HAP-1 (cell line): Measurements from ENCODE around the gene SERPINB13.

ENCODE experiments used
- DNase-seq, 2 experiments: peaks; one replicate each; pipeline ENCODE4 v3.0.0-alpha.2; 2016 to 2020; ENCODE audit warnings: low spot score in 2 of 2
- H3K27me3 ChIP-seq: fragments of 250-450 bp; sonication (Bioruptor Pico); 2 replicates; pipeline ENCODE4 v1.5.1; 2020; ENCODE audit warnings: low read depth, mild to moderate bottlenecking, moderate library complexity
- H3K36me3 ChIP-seq: fragments of 250-450 bp; sonication (Bioruptor Pico); replicated peaks from 2 replicates; pipeline ENCODE4 v1.5.1; 2020; ENCODE audit warnings: mild to moderate bottlenecking
- H3K4me1 ChIP-seq: fragments of 250-450 bp; sonication (Bioruptor Pico); 2 replicates; pipeline ENCODE4 v1.5.1; 2020; ENCODE audit warnings: mild to moderate bottlenecking
- H3K4me3 ChIP-seq: fragments of 250-450 bp; sonication (Bioruptor Pico); 2 replicates; pipeline ENCODE4 v1.5.1; 2020; ENCODE audit warnings: mild to moderate bottlenecking, moderate library complexity
- H3K9me3 ChIP-seq: fragments of 250-450 bp; sonication (Bioruptor Pico); 2 replicates; pipeline ENCODE4 v1.5.1; 2020; ENCODE audit warnings: mild to moderate bottlenecking, moderate library complexity
- in situ Hi-C: fragments of 300-500 bp; cut with MboI; formaldehyde crosslinking; loops from 3 replicates; pipeline ENCODE4 v1.14.3; 2020; ENCODE audit warnings: low sequenced_read_pairs, inconsistent platforms, mixed read lengths

Gene SERPINB13

DNA sequence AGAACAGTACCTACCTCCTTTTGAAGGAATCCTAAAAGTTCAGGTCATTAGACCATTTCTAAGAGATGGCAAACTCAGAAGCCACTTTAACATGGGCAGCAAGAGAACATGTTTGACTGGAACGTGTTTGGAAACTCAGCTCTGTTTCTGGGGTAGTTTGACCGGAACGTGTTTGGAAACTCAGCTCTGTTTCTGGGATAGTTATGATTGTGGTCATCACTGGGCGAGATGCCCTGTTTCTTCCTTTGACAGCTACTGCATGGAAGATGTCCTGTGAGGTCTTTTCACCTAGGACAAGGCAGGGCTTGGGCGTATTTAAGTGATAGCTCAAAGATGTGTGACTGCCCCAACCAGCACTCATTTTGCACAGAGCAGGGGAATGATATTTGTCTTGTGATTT, 19.9 kb upstream of the SERPINB13 start:
- Histone ChIP-seq H3K9me3 (no peaks in the 10 kb centered on the region), H3K4me1 (no peaks in the 10 kb centered on the region), H3K36me3 (no peaks in the 10 kb centered on the region), H3K4me3 (no peak overlapping the region), H3K27me3 (no peaks in the 10 kb centered on the region; the same call in 1 of the 2 replicates)
- in situ Hi-C loops = no loop called here
- DNase-seq = no peak

DNA sequence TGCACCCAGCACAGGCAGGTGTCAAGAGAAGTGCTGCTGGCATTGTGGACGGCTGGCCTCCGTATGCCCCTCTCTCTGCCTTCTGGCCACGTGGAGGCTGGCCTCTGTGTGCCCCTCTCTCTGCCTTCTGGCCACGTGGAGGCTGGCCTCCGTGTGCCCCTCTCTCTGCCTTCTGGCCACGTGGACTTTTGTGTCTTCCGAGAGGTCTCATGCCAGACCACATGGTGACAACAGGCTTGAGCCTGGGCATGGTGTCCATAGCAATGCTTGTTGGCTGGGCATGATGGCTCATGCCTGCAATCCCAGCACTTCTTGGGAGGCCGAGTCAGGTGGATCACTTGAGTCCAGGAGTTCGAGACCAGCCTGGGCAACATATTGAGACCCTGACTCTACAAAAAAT, 19.3 kb upstream of the SERPINB13 start:
- no peaks in the 10 kb centered on the region for H3K4me1 ChIP-seq
- H3K9me3 ChIP-seq = no peaks in the 10 kb centered on the region
- no peaks in the 10 kb centered on the region for H3K36me3 ChIP-seq
- no peak for DNase-seq
- H3K4me3 ChIP-seq = no peak overlapping the region
- H3K27me3 ChIP-seq = no peaks in the 10 kb centered on the region; the same call in 1 of the 2 replicates
- in situ Hi-C loops = no loop called here

DNA sequence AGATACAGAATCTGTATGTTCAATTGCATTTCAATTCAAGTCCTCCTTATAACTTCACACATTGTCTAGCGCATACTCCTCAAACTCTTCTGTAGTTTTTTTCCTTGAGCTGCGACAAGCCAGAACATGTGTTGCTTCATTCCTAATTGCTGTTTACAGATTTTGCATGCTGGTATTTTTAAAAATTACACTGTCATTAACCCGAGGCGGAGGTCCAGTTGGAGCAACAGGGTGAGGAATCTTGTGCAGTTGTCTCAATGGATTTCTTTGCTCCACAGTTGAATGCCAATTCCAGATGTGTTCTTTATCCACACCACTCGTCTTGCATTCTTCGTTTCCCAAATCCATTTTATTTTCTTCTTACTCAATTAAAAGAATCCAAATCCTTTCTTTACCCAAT, 16.4 kb upstream of the SERPINB13 start:
- H3K9me3 ChIP-seq = no peaks in the 10 kb centered on the region
- no peaks in the 10 kb centered on the region for H3K4me1 ChIP-seq
- H3K27me3 ChIP-seq = no peaks in the 10 kb centered on the region; the same call in 1 of the 2 replicates
- no peak for DNase-seq
- in situ Hi-C loops = no loop called here
- no peaks in the 10 kb centered on the region for H3K36me3 ChIP-seq
- H3K4me3 ChIP-seq = no peak overlapping the region

DNA sequence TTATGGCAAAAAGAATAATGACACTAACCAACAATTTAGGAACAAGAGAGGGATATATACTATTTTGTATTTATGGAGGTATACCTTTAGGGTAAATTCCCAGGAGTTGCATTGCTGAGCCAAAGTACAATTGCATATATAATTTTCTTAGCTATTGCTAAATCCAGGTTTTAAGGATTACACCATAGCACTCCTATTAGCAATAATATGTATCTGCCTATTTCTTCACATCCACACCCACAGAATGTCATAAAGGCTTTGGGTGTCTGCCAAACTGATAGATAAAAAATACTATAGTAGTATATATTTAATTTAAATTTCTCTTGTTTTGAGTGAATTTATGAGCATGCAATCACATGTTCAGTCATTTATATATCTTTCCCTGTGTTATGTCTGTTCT, 11.5 kb upstream of the SERPINB13 start:
- H3K27me3 ChIP-seq = no peaks in the 10 kb centered on the region; the same call in 1 of the 2 replicates
- no peak overlapping the region for H3K4me3 ChIP-seq
- DNase-seq = no peak
- no peaks in the 10 kb centered on the region for H3K9me3 ChIP-seq
- in situ Hi-C loops = no loop called here
- H3K36me3 ChIP-seq = no peaks in the 10 kb centered on the region
- no peaks in the 10 kb centered on the region for H3K4me1 ChIP-seq

DNA sequence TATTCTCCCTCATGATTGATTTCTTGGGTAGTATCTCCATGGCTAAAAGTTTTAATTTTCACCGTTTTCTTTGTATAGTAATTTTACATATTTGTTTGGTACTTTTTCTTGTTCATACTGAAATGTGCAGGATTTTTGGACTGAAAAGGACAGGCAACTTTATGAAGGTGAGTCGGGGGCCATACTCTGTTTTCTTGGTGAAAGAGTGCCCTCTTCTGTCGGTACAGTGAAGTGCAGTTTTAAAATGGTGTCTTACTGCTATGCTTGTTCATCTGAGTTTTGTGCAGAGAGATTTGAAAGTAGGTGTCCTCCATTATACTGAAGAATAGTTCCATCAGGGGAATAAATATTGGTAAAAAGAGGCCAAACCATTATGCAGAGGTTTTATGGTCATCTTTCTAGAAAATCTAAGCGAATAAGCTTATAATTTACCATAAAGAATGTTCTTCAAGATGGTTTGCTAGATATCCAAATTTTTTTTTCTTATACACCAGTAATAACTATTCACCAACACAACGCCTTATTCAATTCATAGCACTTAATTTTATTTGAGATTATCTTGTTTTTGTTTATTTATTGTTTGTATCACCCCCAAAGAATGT, 8.7 kb upstream of the SERPINB13 start:
- peak; percentile 64 to 67 for DNase-seq
- peaks cover 5% of the 10 kb centered on the region; the same call in 1 of the 2 replicates for H3K27me3 ChIP-seq
- in situ Hi-C loops = no loop called here

DNA sequence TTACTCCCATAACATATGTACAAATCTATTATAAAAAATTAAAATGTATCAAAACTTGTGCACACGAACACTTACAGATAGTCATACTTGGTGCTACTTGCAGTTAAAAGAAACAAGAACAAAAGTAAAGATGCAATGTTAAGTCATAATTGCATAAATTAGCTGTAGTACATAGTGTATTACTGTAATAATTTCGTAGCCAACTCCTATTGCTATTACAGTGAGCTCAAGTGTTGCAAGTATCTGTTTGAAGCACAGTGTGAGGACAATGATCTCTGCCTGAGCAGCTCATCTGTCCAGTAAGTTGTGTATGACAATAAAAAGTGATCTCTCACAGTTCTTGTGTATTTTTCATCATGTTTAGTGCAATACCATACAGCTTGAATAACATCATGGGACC, 7.5 kb upstream of the SERPINB13 start:
- H3K27me3 ChIP-seq = peaks cover 5% of the 10 kb centered on the region; the same call in 1 of the 2 replicates
- no peaks in the 10 kb centered on the region for H3K9me3 ChIP-seq
- H3K4me3 ChIP-seq = no peak overlapping the region
- in situ Hi-C loops = loop anchor here (10.0 kb wide), 1 partner anchor 65 kb away; no protein-coding TSS in a partner anchor
- no peak for DNase-seq
- H3K36me3 ChIP-seq = no peaks in the 10 kb centered on the region
- H3K4me1 ChIP-seq = no peaks in the 10 kb centered on the region

More for the DNA sequence above, 8.7 kb upstream of the SERPINB13 start:
- H3K4me1 ChIP-seq = no peaks in the 10 kb centered on the region
- H3K9me3 ChIP-seq = no peaks in the 10 kb centered on the region
- no peak overlapping the region for H3K4me3 ChIP-seq
- H3K36me3 ChIP-seq = no peaks in the 10 kb centered on the region

DNA sequence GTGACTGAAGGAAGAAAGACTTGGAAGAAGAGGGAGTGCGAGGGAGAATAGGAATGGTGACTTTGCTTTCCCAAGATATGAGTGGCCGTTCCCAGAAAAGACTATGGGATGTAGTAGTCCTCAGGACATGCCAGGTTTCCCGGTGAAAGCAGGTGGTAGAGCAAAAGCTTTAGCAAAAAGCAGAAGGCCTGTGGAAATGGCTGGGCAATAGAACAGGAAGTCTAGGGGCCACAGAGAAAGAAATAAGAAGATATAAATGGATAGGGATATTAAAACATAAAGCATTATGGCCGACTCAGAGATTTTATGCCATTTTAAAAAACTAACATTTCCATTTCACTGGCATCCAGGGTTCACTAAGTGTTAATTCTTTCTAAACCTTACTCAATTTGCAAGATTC, 1.2 kb upstream of the SERPINB13 start:
- H3K4me1 ChIP-seq = no peaks in the 10 kb centered on the region; the same call in 1 of the 2 replicates
- H3K9me3 ChIP-seq = no peaks in the 10 kb centered on the region
- no peaks in the 10 kb centered on the region for H3K36me3 ChIP-seq
- in situ Hi-C loops = loop anchor here (10.0 kb wide), 1 partner anchor 71 kb away; no protein-coding TSS in a partner anchor
- DNase-seq = no peak
- peaks cover 5% of the 10 kb centered on the region; the same call in 1 of the 2 replicates for H3K27me3 ChIP-seq
- no peak overlapping the region for H3K4me3 ChIP-seq

DNA sequence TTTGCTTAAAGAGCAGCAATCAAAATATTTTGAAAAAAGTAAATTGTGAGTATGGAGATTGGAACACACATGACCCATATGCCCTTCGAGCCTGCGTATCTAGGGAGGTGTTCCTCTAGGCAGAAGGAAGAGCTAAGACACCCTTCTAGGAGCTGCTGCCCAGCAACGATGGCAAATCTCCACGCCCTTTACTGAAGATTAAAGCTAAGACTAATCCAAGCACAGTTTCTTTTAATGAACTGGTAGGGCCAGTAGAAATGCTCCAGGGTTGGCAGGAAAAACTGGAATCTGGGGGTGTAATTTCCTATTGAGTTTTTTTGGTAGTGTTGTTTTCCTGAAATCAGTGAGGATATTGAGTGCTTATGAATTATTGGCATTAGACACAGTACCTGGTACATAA, 712 bp upstream of the SERPINB13 start:
- no peak for DNase-seq
- Histone ChIP-seq H3K4me1 (no peaks in the 10 kb centered on the region; the same call in 1 of the 2 replicates), H3K9me3 (no peaks in the 10 kb centered on the region), H3K4me3 (no peak overlapping the region), H3K36me3 (no peaks in the 10 kb centered on the region), H3K27me3 (peaks cover 5% of the 10 kb centered on the region; the same call in 1 of the 2 replicates)
- in situ Hi-C loops = loop anchor here (10.0 kb wide), 1 partner anchor 72 kb away; no protein-coding TSS in a partner anchor

DNA sequence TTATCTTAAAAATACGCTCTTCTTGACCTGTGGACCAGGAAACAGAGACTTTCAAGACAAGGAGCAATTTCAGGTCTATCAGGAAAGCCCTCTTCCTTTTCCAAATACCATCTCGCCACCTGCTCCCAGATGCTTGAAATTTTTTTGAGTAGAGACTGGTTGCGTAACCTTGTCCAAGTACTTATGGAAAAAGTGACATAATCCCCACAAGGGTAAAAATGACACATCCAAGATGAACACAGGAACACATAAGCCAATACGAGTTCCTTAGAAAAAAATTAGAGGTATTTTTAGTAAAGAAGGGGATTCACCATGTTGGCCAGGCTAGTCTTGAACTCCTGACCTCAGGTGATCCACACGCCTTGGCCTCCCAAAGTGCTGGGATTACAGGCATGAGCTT, 1.8 kb downstream of the SERPINB13 start:
- no peaks in the 10 kb centered on the region for H3K9me3 ChIP-seq
- no peak overlapping the region for H3K4me3 ChIP-seq
- no peaks in the 10 kb centered on the region for H3K27me3 ChIP-seq
- DNase-seq = no peak
- H3K4me1 ChIP-seq = no peaks in the 10 kb centered on the region; the same call in 1 of the 2 replicates
- in situ Hi-C loops = loop anchor here (10.0 kb wide), 1 partner anchor 74 kb away; no protein-coding TSS in a partner anchor
- no peaks in the 10 kb centered on the region for H3K36me3 ChIP-seq

DNA sequence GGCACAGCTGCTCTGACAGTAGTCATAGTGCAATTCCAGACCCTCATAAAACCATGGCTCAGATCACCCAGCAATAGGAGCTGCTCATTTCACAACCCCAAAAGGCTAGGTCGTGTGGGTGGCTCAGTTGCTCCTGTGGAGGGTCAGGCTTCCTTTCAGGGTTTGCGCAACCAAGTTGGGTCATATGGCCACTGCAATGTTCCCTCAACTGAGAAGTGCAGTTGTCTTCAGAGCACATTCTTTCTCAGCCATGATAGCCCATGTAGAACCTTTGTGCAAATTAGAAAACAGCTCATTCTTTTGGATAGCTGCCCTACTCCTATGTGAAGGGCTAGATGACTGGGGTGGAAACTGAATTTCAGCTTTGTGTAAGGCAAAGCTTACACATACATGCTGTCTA, 3.2 kb downstream of the SERPINB13 start:
- no peaks in the 10 kb centered on the region for H3K9me3 ChIP-seq
- no peaks in the 10 kb centered on the region; the same call in 1 of the 2 replicates for H3K4me1 ChIP-seq
- no peaks in the 10 kb centered on the region for H3K27me3 ChIP-seq
- H3K4me3 ChIP-seq = no peak overlapping the region
- no peak for DNase-seq
- no peaks in the 10 kb centered on the region for H3K36me3 ChIP-seq
- in situ Hi-C loops = no loop called here

DNA sequence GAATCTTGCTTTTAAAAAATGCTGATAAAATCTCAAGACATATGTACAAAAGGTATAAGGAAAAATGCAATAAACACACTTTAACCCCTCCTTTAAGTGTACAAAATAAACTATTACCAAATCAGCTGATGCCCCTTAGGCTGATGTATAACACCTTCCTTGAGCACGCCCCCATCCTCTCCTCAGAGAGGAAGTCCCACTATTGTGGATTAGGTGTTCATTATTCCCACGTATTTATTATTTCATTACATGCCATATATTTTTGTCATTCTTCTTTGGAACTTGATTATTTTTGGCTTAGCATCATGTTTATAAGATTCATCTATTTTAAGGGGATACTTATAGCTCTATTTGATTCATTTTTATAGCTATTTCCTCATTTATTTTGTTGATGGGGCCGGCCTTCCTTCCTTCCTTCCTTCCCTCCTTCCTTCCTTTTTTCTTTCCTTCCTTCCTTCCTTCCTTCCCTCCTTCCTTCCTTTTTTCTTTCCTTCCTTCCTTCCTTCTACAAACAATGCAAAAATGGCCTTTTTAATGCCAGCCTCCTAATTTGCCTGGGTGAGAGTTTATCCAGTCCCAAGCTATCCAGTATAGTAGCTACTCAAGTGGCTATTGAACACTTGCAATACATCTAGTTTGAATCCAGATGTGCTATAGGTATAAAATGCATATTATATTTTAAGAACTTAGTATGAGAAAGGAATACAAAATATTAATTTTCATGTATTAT, 4.0 kb downstream of the SERPINB13 start:
- Histone ChIP-seq H3K9me3 (no peaks in the 10 kb centered on the region), H3K4me3 (no peak overlapping the region), H3K36me3 (no peaks in the 10 kb centered on the region), H3K27me3 (no peaks in the 10 kb centered on the region), H3K4me1 (no peaks in the 10 kb centered on the region; the same call in 1 of the 2 replicates)
- in situ Hi-C loops = no loop called here
- no peak for DNase-seq

DNA sequence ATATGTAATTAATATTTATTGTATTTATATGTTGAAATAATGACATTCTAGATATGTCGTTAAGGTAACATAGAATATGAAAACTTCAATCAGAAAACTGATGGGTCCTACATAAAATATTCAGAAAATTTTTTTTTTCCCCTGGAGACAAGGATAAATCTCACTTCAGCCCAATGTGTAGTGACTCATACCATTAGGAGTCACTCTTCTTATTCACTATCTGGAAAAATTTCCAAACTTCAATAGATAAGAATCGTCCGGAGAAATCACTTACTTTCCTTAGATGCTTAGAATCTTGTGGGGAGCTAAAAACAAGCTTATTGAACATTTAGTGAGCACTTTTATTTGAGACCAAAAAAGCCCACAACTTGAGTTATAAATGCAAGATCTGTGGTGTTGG, 4.6 kb downstream of the SERPINB13 start:
- Histone ChIP-seq H3K27me3 (no peaks in the 10 kb centered on the region), H3K9me3 (no peaks in the 10 kb centered on the region), H3K4me1 (no peaks in the 10 kb centered on the region; the same call in 1 of the 2 replicates), H3K36me3 (no peaks in the 10 kb centered on the region), H3K4me3 (no peak overlapping the region)
- no peak for DNase-seq
- in situ Hi-C loops = no loop called here

DNA sequence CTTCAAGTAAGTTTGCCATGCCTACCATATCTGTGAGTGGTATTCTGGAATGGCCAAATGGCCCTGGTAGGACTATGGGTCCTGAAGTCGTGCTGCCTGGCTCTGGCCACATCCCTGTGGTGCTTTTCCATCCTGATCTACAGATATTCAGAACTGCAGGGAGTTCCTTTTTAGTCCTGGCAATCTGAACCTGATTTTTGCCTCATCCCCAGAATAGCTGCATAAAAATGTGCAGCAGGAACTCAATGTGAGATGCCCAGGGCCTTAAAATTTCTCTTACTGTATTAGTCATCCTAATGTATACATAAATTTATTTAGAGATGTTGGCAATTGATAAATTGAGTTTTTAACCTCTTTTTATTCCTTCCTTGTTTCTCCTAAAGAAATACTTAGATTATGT, 5.3 kb downstream of the SERPINB13 start:
- H3K27me3 ChIP-seq = no peaks in the 10 kb centered on the region
- H3K4me3 ChIP-seq = no peak overlapping the region
- H3K36me3 ChIP-seq = no peaks in the 10 kb centered on the region
- no peaks in the 10 kb centered on the region; the same call in 1 of the 2 replicates for H3K4me1 ChIP-seq
- no peaks in the 10 kb centered on the region for H3K9me3 ChIP-seq
- in situ Hi-C loops = no loop called here
- DNase-seq = no peak

DNA sequence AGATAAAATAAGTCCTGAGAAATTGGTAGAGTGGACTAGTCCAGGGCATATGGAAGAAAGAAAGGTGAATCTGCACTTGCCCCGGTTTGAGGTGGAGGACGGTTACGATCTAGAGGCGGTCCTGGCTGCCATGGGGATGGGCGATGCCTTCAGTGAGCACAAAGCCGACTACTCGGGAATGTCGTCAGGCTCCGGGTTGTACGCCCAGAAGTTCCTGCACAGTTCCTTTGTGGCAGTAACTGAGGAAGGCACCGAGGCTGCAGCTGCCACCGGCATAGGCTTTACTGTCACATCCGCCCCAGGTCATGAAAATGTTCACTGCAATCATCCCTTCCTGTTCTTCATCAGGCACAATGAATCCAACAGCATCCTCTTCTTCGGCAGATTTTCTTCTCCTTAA, 9.8 kb downstream of the SERPINB13 start:
- no peak for DNase-seq
- no peaks in the 10 kb centered on the region for H3K4me1 ChIP-seq
- H3K4me3 ChIP-seq = no peak overlapping the region
- H3K9me3 ChIP-seq = no peaks in the 10 kb centered on the region
- H3K27me3 ChIP-seq = no peaks in the 10 kb centered on the region
- in situ Hi-C loops = no loop called here
- H3K36me3 ChIP-seq = no peaks in the 10 kb centered on the region
